ENCODE measurements around the gene GHDC. TPM values are rescaled to one million over a fixed set of nuclear protein-coding genes. Genes with fewer than 3 reads are reported as not detected.
A peak's percentile ranks its signal among the peaks of the same experiment; 100 is the strongest.

Gene GHDC
- total RNA-seq, 4 donors from 2014 or later, result 28.8 to 41.3 (median 35.5) TPM

DNA sequence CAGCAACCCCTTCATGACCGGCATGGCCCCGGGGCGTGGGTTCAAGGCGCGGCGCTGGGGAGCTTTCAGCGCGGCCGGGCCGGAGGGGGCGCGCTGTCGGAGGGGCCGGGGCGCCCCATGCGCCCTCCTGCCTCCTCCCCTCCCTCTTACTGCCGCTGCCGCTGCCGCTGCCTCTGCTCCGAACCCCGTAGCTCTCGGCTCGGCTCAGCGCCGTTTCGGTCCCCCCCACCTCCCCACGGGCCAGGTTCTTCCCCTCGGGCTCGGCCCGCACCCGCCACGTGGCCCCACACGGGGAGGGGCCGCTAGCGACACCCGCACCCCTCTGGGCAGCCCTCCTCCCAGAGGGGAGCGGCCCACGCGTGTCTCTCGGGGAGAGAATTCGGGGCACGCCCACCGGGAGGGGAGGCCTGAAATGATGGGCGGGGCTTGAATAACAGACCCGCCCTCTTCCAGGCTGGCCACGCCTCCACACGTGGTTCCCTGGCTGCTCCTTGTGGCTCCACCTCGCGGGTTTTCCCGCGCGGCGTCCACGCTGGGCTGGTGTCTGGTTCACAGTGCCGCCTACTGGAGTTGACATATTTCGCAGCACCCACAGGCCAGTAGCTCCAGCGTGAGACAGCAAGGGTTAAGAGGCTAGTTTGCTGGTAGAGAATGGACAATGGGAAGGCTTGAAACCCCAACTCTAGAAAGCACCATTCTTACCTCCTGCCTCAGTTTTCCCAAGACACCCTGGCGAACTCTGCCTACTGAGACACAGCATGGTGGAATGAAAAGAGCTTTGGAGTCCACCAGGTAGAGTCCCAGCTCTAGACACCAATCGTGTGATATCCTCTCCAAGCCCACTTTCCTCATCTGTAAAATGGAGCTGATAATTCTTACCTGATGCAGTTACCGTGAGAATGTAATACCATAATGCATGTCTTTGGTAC, 13.1 kb downstream of the GHDC start, which contains the start of gene KCNH4:
Gene KCNH4 (minus strand): TSS at position 221 of the 929 bp plus-strand sequence. CDS start 197 bp downstream, at position 24.
- ATAC-seq (ENCODE audit: low FRiP score), result peak; percentile 52
- DNase-seq (ENCODE audit: low spot score), result peak; percentile 68
- TF ChIP-seq, protein P1, sequence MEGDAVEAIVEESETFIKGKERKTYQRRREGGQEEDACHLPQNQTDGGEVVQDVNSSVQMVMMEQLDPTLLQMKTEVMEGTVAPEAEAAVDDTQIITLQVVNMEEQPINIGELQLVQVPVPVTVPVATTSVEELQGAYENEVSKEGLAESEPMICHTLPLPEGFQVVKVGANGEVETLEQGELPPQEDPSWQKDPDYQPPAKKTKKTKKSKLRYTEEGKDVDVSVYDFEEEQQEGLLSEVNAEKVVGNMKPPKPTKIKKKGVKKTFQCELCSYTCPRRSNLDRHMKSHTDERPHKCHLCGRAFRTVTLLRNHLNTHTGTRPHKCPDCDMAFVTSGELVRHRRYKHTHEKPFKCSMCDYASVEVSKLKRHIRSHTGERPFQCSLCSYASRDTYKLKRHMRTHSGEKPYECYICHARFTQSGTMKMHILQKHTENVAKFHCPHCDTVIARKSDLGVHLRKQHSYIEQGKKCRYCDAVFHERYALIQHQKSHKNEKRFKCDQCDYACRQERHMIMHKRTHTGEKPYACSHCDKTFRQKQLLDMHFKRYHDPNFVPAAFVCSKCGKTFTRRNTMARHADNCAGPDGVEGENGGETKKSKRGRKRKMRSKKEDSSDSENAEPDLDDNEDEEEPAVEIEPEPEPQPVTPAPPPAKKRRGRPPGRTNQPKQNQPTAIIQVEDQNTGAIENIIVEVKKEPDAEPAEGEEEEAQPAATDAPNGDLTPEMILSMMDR (IDR thresholded peaks at IDR 0.05), result peak in 1 of 3 donors; percentile 14

DNA sequence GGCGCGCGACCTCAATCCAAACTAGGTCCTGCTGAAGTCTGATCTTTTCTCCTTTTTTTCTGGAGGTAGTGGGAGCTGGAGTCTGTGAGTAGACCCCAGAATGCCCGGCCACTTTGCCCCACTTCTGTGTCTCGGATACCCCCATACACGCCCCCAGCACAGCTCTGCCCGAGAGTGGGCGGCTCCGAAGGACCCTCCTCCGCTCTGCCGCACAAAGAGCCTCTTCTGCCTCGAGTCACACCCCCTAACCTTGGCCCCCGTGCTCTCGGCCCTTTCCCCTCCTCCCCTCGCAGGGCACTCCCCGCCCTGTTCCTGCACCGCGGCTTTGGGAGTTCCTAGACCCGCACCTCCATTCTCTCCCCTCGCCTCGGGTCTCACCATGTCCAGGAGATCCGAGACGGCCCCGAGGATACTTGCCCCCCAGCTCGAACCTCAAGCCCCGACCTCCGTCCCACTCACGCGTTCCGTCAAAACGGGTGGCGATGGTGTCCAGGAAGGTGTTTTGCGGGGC, 13.8 kb downstream of the GHDC start:
- ATAC-seq (ENCODE audit: low FRiP score) (no peak), DNase-seq (ENCODE audit: low spot score) (no peak)
- TF ChIP-seq, protein P1 (IDR thresholded peaks at IDR 0.05), result no peak

DNA sequence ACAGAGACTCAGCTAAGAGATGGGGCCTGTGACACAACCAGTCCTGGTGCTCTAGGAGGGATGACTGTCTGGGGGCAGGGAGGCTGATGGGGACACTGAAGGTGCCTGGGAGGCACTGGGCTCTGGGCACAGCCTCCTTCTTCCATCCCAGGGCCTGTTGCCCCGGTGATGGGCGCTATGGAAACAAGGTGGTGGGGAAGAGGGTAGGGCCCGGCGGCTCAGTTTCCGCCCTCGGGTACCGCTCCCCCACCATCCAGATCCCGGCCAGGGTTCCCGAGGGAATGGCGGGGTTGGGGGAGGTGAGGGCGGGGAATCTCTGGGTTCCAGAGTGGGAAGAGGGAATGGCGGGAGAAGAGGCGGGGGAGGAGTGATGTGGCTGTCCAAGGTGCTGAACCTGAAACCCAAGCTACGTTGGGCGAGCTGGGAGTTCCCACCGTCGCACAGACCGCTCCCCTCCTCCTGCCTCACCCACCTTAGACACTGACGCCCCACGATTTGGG, 14.3 kb downstream of the GHDC start:
- ATAC-seq (ENCODE audit: low FRiP score) (no peak), DNase-seq (ENCODE audit: low spot score) (no peak)
- TF ChIP-seq, protein P1 (IDR thresholded peaks at IDR 0.05), result no peak

- no peak for ATAC-seq (ENCODE audit: low FRiP score)
- no peak for DNase-seq (ENCODE audit: low spot score)
- TF ChIP-seq, protein P1 (IDR thresholded peaks at IDR 0.05), result no peak
Measured at GRCh38 chr17:42179335-42179734, 15.0 kb downstream of the GHDC start.

GRCh38 chr17:42178817-42179216, 15.5 kb downstream of the GHDC start:
- ATAC-seq (ENCODE audit: low FRiP score) (no peak), DNase-seq (ENCODE audit: low spot score) (no peak)
- TF ChIP-seq, protein P1 (IDR thresholded peaks at IDR 0.05), result no peak

DNA sequence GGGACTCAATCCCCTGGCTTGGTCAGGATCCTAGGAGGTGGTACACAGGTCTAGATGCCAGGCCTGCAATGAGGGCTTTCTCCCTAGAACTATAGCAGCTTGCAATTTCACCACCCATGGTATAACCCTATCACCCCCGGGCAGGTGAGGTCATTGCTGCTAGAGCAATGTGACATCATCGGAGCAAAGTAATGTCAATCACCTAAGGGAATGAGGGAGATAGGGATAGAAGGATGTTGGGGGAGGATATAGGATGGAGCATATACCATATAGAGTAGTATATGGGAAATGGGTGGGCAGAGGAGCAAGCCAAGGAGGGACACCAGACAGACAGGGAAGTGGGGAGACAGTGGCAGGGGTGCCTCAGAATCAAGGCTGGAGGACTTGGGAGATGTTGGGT, 16.6 kb downstream of the GHDC start:
- TF ChIP-seq, protein P1 (IDR thresholded peaks at IDR 0.05), result no peak
- ATAC-seq (ENCODE audit: low FRiP score), result no peak
- DNase-seq (ENCODE audit: low spot score), result no peak

Measured in omental fat pad (tissue), 4 donors.